Panc1 (cell line): ENCODE measurements around the gene EDDM3A. TPM values are rescaled to one million over a fixed set of nuclear protein-coding genes. Genes with fewer than 3 reads are reported as not detected.

Experiments used
- ATAC-seq: fragments of 200-7000 bp; cut with Tn5 transposase; 2 replicates; pipeline ENCODE4 v1.9.1; 2020; ENCODE audit warnings: mild to moderate bottlenecking, moderate library complexity
- BruUV-seq: library from RNA; stranded (reverse); fragments of 400-500 nt; replicated peaks from 2 replicates; lab custom pipeline; 2021; lab: Mats Ljungman, UMichigan
- CTCF ChIA-PET: fragments of 300-600 bp; sonication (Branson Sonifier 250); formaldehyde crosslinking; loops from one replicate; lab custom pipeline; 2022; ENCODE audit warnings: antibody characterized with exemption; lab: Charles Lee
- POLR2A ChIA-PET: fragments of 300-600 bp; sonication (Branson Sonifier 250); formaldehyde crosslinking; loops from one replicate; lab custom pipeline; 2022; ENCODE audit warnings: antibody characterized with exemption; lab: Charles Lee
- DNase-seq: peaks from one replicate; pipeline ENCODE4 v3.0.0-alpha.2; 2010; ENCODE audit warnings: low read depth, low spot score
- H3K27ac ChIP-seq: 2 replicates; pipeline ENCODE4 v1.5.1; 2011; ENCODE audit warnings: mild to moderate bottlenecking, low read length, inconsistent platforms
- H3K27me3 ChIP-seq: fragments of 200-500 bp; sonication (Bioruptor generic); 2 replicates; pipeline ENCODE4 v1.6.0; 2014; ENCODE audit warnings: low read length, inconsistent platforms; ENCODE audit not compliant: control insufficient read depth, insufficient read depth
- H3K36me3 ChIP-seq: fragments of 200-500 bp; sonication (Bioruptor generic); 2 replicates; pipeline ENCODE4 v1.5.1; 2014; ENCODE audit warnings: inconsistent platforms, mild to moderate bottlenecking, low read length, moderate library complexity; ENCODE audit not compliant: control insufficient read depth, insufficient read depth
- H3K4me1 ChIP-seq: 2 replicates; pipeline ENCODE4 v1.5.1; 2011; ENCODE audit warnings: inconsistent platforms, mild to moderate bottlenecking, low read length, moderate library complexity; ENCODE audit not compliant: control insufficient read depth, insufficient read depth
- H3K4me3 ChIP-seq, 2 experiments: 2 replicates each; pipeline ENCODE4 v1.5.1; 2011 to 2012; ENCODE audit warnings: low read depth in 2 of 2, low read length in 2 of 2, mild to moderate bottlenecking in 2 of 2, inconsistent platforms in 1 of 2, moderate library complexity in 1 of 2
- H3K9me3 ChIP-seq: fragments of 200-500 bp; sonication (Bioruptor generic); 2 replicates; pipeline ENCODE4 v1.5.1; 2014; ENCODE audit warnings: low read depth, mild to moderate bottlenecking, inconsistent platforms, low read length, moderate library complexity; ENCODE audit not compliant: control insufficient read depth, insufficient read depth
- POLR2AphosphoS5 ChIP-seq: IDR thresholded peaks from 2 replicates; pipeline ENCODE4 v1.6.1; 2012; ENCODE audit warnings: mild to moderate bottlenecking, low read depth, low read length, moderate library complexity
- SIN3A ChIP-seq: IDR thresholded peaks from 2 replicates; pipeline ENCODE4 v1.6.1; 2012; ENCODE audit warnings: low read depth, mild to moderate bottlenecking, low read length, moderate library complexity, borderline replicate concordance; ENCODE audit not compliant: insufficient read depth
- TCF7L2 ChIP-seq: IDR thresholded peaks from 2 replicates; pipeline ENCODE4 v1.6.1; 2011; ENCODE audit warnings: mild to moderate bottlenecking, low read depth, low read length, inconsistent platforms
- in situ Hi-C: cut with HindIII; loops from 2 replicates; pipeline ENCODE4 v1.10.0; 2016; ENCODE audit warnings: low sequenced_read_pairs, low pct_unique_long_range_greater_than_20kb
- intact Hi-C: fragments of 100-400 bp; cut with micrococcal nuclease; formaldehyde crosslinking; loops from one replicate; pipeline ENCODE4 v1.10.0; 2022; ENCODE audit not compliant: unreplicated experiment
- total RNA-seq: library from RNA; stranded (reverse); gene quantifications from one replicate; pipeline ENCODE4 v1.2.1, GENCODE V29; 2021; ENCODE audit not compliant: unreplicated experiment
- TF ChIP-seq, protein P1 (sequence below), 2 experiments: IDR thresholded peaks; 2 replicates each; pipeline ENCODE4 v1.6.1; 2011 to 2012; ENCODE audit warnings: low read depth in 2 of 2, control low read depth in 1 of 2, low read length in 1 of 2, mild to moderate bottlenecking in 1 of 2, moderate library complexity in 1 of 2; ENCODE audit not compliant: insufficient read depth in 1 of 2
- TF ChIP-seq, protein P2 (sequence below): fragments of 450-650 bp; IDR thresholded peaks from 2 replicates; pipeline ENCODE4 v1.5.1; 2017; ENCODE audit warnings: mild to moderate bottlenecking

EDDM3A gene
- total RNA-seq, 1 experiment from 2014 or later = not detected

DNA sequence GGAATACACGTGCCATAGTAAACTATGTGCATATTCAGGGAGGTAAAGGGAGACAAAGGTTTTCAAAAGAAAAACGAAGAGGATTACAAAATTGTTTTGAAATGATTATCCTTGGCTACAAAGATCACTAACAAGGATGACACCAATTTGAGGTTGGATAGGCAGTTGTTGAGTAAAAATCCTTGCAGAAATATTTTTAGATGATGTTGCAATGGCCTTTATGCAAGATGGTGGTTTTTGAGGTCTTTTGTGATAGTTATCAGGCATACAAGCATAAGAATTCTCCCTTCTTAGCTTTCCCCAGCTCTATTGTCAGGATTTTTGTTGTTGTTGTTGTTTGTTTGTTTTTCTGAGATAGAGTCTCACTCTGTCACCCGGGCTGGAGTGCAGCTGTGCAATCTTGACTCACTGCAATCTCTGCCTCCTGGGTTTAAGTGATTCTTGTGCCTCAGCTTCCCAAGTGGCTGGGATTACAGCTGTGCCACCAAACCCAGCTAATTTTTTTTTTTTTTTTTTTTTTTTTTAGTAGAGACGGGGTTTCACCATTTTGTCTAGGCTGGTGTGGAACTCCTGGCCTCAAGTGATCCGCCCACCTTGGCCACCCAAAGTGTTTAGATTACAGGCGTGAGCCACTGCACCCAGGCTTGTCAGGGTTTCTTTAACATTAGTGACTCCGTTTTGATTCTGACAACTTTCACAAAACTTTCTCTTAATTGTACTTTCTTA is 49.1 kb downstream of the EDDM3A start:
- Histone ChIP-seq H3K4me1 (no peaks in the 10 kb centered on the region), H3K27me3 (no peaks in the 10 kb centered on the region), H3K4me3 (no peak overlapping the region), H3K9me3 (no peaks in the 10 kb centered on the region), H3K27ac (no peak overlapping the region), H3K36me3 (no peaks in the 10 kb centered on the region)
- CTCF ChIA-PET = no interaction called here
- intact Hi-C loops = no loop called here
- TF ChIP-seq TCF7L2 = no peak
- TF ChIP-seq, protein P1, sequence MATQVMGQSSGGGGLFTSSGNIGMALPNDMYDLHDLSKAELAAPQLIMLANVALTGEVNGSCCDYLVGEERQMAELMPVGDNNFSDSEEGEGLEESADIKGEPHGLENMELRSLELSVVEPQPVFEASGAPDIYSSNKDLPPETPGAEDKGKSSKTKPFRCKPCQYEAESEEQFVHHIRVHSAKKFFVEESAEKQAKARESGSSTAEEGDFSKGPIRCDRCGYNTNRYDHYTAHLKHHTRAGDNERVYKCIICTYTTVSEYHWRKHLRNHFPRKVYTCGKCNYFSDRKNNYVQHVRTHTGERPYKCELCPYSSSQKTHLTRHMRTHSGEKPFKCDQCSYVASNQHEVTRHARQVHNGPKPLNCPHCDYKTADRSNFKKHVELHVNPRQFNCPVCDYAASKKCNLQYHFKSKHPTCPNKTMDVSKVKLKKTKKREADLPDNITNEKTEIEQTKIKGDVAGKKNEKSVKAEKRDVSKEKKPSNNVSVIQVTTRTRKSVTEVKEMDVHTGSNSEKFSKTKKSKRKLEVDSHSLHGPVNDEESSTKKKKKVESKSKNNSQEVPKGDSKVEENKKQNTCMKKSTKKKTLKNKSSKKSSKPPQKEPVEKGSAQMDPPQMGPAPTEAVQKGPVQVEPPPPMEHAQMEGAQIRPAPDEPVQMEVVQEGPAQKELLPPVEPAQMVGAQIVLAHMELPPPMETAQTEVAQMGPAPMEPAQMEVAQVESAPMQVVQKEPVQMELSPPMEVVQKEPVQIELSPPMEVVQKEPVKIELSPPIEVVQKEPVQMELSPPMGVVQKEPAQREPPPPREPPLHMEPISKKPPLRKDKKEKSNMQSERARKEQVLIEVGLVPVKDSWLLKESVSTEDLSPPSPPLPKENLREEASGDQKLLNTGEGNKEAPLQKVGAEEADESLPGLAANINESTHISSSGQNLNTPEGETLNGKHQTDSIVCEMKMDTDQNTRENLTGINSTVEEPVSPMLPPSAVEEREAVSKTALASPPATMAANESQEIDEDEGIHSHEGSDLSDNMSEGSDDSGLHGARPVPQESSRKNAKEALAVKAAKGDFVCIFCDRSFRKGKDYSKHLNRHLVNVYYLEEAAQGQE (IDR thresholded peaks at IDR 0.05; ENCODE audit: insufficient read depth in 1 of 2, low read depth in 2 of 2, low read length in 1 of 2) = no peak
- TF ChIP-seq, protein P2, sequence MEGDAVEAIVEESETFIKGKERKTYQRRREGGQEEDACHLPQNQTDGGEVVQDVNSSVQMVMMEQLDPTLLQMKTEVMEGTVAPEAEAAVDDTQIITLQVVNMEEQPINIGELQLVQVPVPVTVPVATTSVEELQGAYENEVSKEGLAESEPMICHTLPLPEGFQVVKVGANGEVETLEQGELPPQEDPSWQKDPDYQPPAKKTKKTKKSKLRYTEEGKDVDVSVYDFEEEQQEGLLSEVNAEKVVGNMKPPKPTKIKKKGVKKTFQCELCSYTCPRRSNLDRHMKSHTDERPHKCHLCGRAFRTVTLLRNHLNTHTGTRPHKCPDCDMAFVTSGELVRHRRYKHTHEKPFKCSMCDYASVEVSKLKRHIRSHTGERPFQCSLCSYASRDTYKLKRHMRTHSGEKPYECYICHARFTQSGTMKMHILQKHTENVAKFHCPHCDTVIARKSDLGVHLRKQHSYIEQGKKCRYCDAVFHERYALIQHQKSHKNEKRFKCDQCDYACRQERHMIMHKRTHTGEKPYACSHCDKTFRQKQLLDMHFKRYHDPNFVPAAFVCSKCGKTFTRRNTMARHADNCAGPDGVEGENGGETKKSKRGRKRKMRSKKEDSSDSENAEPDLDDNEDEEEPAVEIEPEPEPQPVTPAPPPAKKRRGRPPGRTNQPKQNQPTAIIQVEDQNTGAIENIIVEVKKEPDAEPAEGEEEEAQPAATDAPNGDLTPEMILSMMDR = no peak
- in situ Hi-C loops = no loop called here
- ATAC-seq = no peak
- POLR2A ChIA-PET = no interaction called here
- DNase-seq = no peak
- BruUV-seq = no TSS peak

DNA sequence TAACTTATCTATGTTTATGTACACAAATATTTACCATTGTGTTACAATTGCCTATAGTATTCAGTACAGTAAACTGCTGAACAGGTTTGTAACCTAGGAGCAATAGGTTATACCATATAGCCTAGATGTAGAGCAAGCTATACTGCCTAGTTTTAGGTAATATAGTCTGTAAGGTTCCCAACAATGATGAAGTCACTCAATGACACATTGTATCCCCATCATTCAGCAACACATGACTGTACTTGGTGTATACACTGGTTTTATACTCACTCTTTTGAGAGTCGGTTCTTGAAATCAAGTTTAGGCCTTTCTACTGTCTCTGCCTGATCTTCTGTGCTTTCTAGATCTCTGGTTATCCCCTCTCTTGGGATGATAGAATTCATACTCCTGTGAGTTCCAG is 51.5 kb downstream of the EDDM3A start:
- DNase-seq = no peak
- intact Hi-C loops (no loop called here), in situ Hi-C loops (no loop called here)
- ChIA-PET CTCF (no interaction called here), POLR2A (no interaction called here)
- no peaks in the 10 kb centered on the region for H3K27me3 ChIP-seq
- no peak overlapping the region for H3K27ac ChIP-seq
- no peak overlapping the region for H3K4me3 ChIP-seq
- no peaks in the 10 kb centered on the region for H3K36me3 ChIP-seq
- H3K4me1 ChIP-seq = no peaks in the 10 kb centered on the region
- BruUV-seq = no TSS peak
- TF ChIP-seq POLR2AphosphoS5 (no peak), TCF7L2 (no peak), SIN3A (no peak)
- TF ChIP-seq, protein P1 (IDR thresholded peaks at IDR 0.05; ENCODE audit: insufficient read depth in 1 of 2, low read depth in 2 of 2, low read length in 1 of 2) = no peak
- TF ChIP-seq, protein P2 = no peak
- no peak for ATAC-seq
- H3K9me3 ChIP-seq = no peaks in the 10 kb centered on the region
